Panc1 (cell line): Measurements from ENCODE around the gene AQP5.

Experiments
- POLR2AphosphoS5 ChIP-seq: IDR thresholded peaks from 2 replicates; pipeline ENCODE4 v1.6.1; 2012; ENCODE audit warnings: mild to moderate bottlenecking, low read depth, low read length, moderate library complexity
- SIN3A ChIP-seq: IDR thresholded peaks from 2 replicates; pipeline ENCODE4 v1.6.1; 2012; ENCODE audit warnings: low read depth, mild to moderate bottlenecking, low read length, moderate library complexity, borderline replicate concordance; ENCODE audit not compliant: insufficient read depth
- TF ChIP-seq, protein P1 (sequence below): fragments of 450-650 bp; IDR thresholded peaks from 2 replicates; pipeline ENCODE4 v1.5.1; 2017; ENCODE audit warnings: mild to moderate bottlenecking

DNA sequence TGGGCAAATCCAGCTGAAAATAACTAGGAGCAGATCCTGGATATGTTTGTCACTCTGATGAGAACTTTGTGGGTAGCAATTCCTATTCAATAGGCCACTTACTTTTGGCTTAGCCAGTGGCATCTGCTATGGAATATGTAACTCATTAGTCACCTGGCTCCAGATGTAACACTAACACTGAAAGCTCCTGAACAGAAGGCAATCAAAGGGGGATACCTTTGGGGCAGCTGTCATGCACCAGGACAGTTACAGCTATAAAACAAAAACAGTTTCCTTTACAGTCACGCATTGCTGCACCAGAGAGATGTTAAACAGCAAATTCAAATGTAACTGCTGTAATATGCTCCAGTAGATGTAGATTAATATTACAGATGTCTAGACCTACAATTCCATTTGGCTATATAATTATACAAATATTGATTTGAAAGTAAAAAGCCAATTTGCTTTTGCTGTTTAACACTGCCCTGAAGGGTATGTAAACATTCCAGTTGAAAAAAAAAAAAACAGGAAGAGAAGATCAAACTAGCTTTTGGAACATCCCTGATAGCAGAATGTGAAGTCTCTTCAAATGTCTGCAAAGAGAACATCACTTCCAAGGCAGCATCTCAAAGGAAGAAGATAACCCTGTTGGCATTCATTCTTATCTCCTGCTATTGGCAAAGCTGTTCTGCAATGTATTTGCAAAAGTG is 45.2 kb downstream of the AQP5 start:
- TF ChIP-seq, protein P1, sequence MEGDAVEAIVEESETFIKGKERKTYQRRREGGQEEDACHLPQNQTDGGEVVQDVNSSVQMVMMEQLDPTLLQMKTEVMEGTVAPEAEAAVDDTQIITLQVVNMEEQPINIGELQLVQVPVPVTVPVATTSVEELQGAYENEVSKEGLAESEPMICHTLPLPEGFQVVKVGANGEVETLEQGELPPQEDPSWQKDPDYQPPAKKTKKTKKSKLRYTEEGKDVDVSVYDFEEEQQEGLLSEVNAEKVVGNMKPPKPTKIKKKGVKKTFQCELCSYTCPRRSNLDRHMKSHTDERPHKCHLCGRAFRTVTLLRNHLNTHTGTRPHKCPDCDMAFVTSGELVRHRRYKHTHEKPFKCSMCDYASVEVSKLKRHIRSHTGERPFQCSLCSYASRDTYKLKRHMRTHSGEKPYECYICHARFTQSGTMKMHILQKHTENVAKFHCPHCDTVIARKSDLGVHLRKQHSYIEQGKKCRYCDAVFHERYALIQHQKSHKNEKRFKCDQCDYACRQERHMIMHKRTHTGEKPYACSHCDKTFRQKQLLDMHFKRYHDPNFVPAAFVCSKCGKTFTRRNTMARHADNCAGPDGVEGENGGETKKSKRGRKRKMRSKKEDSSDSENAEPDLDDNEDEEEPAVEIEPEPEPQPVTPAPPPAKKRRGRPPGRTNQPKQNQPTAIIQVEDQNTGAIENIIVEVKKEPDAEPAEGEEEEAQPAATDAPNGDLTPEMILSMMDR = no peak
- TF ChIP-seq POLR2AphosphoS5 (no peak), SIN3A (no peak)
